Thyroid gland (tissue), 4 donors: ENCODE measurements around the gene RNGTT. TPM values are rescaled to one million over a fixed set of nuclear protein-coding genes. Genes with fewer than 3 reads are reported as not detected.

Experiments
- DNase-seq, 2 donors: peaks; one replicate each; pipeline ENCODE4 v3.0.0-alpha.2; 2019
- H3K27ac ChIP-seq, 3 donors: fragments of 200-600 bp; sonication (generic); 1 replicate in 2 of 3; 2 replicates in 1 of 3; pipeline ENCODE4 v1.5.1; 2016 to 2019; ENCODE audit warnings: mild to moderate bottlenecking in 1 of 3, moderate library complexity in 1 of 3
- H3K27me3 ChIP-seq: fragments of 200-600 bp; sonication (generic); one replicate; pipeline ENCODE4 v1.5.1; 2019
- H3K36me3 ChIP-seq, 2 donors: fragments of 200-600 bp; sonication (generic); one replicate each; pipeline ENCODE4 v1.5.1; 2016 to 2019
- H3K4me1 ChIP-seq, 2 donors: fragments of 200-600 bp; sonication (generic); one replicate each; pipeline ENCODE4 v1.5.1; 2017 to 2019
- H3K4me3 ChIP-seq, 3 donors: fragments of 200-600 bp; sonication (generic); replicated peaks in 1 of 3; 1 replicate in 2 of 3; 2 replicates in 1 of 3; pipeline ENCODE4 v1.5.1; 2016; ENCODE audit warnings: mild to moderate bottlenecking in 1 of 3
- H3K9me3 ChIP-seq: fragments of 200-600 bp; sonication (generic); one replicate; pipeline ENCODE4 v1.5.1; 2017
- POLR2A ChIP-seq, 2 donors: fragments of 450-650 bp; IDR thresholded peaks; one replicate each; pipeline ENCODE4 v1.6.1; 2017; ENCODE audit warnings: antibody characterized with exemption in 2 of 2, mild to moderate bottlenecking in 2 of 2, moderate library complexity in 1 of 2
- WGBS, 2 donors: methylation state at CpG; one replicate each; pipeline ENCODE4 v1.1.5; 2017; 5-methylcytosine and 5-hydroxymethylcytosine counted together
- intact Hi-C: fragments of 100-400 bp; cut with DNase I; formaldehyde crosslinking; loops from one replicate; pipeline ENCODE4 v1.15.1; 2023
- total RNA-seq, 4 donors: library from RNA; depleted of rRNA; stranded (reverse); fragments of >200 nt; gene quantifications; one replicate each; pipeline ENCODE4 v1.2.3, GENCODE V29; 2016
- TF ChIP-seq, protein P1 (sequence below), 6 experiments: fragments of 200-600 bp in 3 of 6; fragments of 450-650 bp in 3 of 6; sonication (generic) in 3 of 6; IDR thresholded peaks; one replicate each; pipeline ENCODE4 v1.5.1; 2016 to 2019; ENCODE audit warnings: antibody characterized with exemption in 6 of 6, mild to moderate bottlenecking in 2 of 6, inconsistent platforms in 1 of 6, moderate library complexity in 1 of 6

RNGTT gene
- total RNA-seq, 4 donors from 2014 or later = 19.1 to 31.4 (median 24.8) TPM

DNA sequence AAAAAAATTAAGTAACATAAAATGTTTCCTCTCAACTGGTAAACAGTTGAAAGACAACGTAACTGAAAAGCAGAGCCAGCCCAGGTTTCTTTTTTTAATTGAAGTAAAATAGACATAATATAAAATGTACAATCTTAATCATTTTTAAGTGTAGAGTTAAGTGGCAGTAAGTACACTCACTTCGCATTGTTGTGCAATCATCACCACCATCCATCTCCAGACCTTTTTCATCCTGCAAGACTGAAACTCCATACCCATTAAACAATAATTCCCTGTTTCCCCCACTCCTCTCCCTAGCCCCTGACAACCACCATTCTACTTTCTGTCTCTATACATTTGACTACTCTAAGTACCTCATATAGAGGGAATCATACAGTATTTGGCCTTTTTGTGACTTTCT, 395.7 kb downstream of the RNGTT start:
- no peak for DNase-seq
- TF ChIP-seq, protein P1, sequence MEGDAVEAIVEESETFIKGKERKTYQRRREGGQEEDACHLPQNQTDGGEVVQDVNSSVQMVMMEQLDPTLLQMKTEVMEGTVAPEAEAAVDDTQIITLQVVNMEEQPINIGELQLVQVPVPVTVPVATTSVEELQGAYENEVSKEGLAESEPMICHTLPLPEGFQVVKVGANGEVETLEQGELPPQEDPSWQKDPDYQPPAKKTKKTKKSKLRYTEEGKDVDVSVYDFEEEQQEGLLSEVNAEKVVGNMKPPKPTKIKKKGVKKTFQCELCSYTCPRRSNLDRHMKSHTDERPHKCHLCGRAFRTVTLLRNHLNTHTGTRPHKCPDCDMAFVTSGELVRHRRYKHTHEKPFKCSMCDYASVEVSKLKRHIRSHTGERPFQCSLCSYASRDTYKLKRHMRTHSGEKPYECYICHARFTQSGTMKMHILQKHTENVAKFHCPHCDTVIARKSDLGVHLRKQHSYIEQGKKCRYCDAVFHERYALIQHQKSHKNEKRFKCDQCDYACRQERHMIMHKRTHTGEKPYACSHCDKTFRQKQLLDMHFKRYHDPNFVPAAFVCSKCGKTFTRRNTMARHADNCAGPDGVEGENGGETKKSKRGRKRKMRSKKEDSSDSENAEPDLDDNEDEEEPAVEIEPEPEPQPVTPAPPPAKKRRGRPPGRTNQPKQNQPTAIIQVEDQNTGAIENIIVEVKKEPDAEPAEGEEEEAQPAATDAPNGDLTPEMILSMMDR (IDR thresholded peaks at IDR 0.05) = no peak
- no peak for TF ChIP-seq POLR2A (IDR thresholded peaks at IDR 0.05)
- H3K4me1 ChIP-seq = no peaks in the 10 kb centered on the region
- no peaks in the 10 kb centered on the region for H3K36me3 ChIP-seq
- WGBS, 2 donors = 67 to 71% methylated on average over 2 of the region's 2 CpGs
- H3K4me3 ChIP-seq = no peak overlapping the region
- no peaks in the 10 kb centered on the region for H3K9me3 ChIP-seq
- intact Hi-C loops = no loop called here
- no peaks in the 10 kb centered on the region for H3K27me3 ChIP-seq
- H3K27ac ChIP-seq = no peak overlapping the region

DNA sequence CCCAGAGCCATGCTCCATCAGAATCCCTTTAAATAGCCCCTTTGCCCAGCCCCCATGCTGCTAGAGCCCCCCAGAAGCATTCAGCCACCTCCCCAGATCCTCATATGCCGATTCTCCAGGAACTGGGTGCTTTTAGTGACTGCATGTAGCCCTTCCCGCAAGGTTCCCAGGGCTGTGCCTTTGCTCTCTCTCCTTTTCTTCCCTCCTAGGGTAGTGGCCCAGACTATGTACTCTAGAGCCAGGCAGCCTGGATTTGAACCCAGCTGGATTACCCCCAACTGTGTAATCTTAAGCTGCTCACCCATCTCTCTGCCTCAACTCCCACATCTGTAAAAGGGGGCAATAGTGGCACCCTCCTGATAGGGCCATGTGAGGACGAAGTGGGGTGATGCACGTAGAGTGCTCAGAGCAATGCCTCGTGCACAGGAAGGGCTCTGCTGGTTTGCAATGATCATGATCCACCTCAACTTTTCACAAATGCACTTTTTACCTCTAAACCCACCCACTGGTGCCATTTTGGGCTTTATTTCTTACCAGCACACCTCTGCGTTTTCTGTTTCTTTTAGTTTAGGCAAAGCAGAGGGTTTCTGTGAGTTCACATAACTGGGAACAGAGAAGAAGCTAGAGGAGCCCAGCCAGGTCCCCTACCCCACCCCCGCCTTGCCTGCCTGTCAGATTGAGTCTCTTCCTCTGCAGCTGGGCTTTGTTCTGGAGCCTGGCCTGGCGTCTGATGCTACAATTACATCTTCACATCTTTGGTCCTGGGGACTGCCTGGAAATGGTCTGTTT, 396.5 kb downstream of the RNGTT start:
- Histone ChIP-seq H3K36me3 (no peaks in the 10 kb centered on the region), H3K9me3 (no peaks in the 10 kb centered on the region), H3K4me3 (no peak overlapping the region), H3K27ac (no peak overlapping the region), H3K4me1 (no peaks in the 10 kb centered on the region), H3K27me3 (no peaks in the 10 kb centered on the region)
- intact Hi-C loops = no loop called here
- no peak for DNase-seq
- TF ChIP-seq POLR2A (IDR thresholded peaks at IDR 0.05) = no peak
- TF ChIP-seq, protein P1 (IDR thresholded peaks at IDR 0.05) = no peak
- WGBS, 2 donors = 73 to 77% methylated on average over 8 of the region's 8 CpGs

DNA sequence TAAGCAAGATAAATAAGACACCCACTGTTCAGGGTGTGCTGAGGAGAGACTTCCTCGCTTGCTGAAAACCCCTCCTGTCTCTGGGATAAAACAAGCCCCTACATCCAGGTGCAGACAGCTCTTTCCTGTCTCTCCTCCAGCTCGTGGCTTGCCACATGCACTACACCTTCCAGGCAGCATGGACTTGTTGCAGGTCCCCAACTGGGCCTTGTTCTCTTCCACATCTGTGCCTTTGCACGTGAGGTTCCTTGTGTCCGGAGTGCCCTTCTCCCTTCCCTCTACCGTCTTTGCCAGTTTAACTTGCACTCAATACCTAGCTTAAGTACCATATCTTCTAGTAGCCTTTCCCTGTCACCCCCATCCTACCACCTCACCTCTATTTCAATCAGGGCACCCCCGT, 397.6 kb downstream of the RNGTT start:
- intact Hi-C loops = no loop called here
- no peak overlapping the region for H3K27ac ChIP-seq
- 76 to 77% methylated on average over 6 of the region's 6 CpGs for WGBS, 2 donors
- no peaks in the 10 kb centered on the region for H3K27me3 ChIP-seq
- H3K4me1 ChIP-seq = peaks cover 0 to 4% of the 10 kb centered on the region in 2 donors
- no peak overlapping the region for H3K4me3 ChIP-seq
- H3K36me3 ChIP-seq = no peaks in the 10 kb centered on the region
- TF ChIP-seq, protein P1 (IDR thresholded peaks at IDR 0.05) = no peak
- TF ChIP-seq POLR2A (IDR thresholded peaks at IDR 0.05) = no peak
- no peaks in the 10 kb centered on the region for H3K9me3 ChIP-seq
- no peak for DNase-seq

DNA sequence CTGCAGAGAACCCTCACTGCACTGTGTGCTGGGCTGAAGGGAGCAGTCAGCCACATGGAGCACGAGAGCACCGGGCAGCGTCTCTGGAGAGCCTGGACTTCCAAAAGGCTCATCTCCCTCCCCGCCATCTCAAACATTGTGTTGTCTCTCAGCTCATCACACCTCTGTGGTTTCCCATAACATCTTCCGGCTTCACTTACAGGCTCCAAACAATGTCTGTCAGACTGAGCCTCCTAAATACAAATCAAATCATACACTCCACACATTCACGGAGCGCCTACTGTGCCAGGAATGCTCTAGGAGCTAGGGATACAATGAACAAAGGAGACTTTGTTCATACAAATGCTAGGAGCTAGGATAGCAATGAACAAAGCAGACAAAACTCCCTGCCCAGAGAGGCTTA, 398.0 kb downstream of the RNGTT start:
- no peak for TF ChIP-seq POLR2A (IDR thresholded peaks at IDR 0.05)
- TF ChIP-seq, protein P1 (IDR thresholded peaks at IDR 0.05) = no peak
- Histone ChIP-seq H3K27me3 (no peaks in the 10 kb centered on the region), H3K4me3 (no peak overlapping the region), H3K27ac (no peak overlapping the region), H3K36me3 (no peaks in the 10 kb centered on the region), H3K4me1 (peaks cover 0 to 4% of the 10 kb centered on the region in 2 donors), H3K9me3 (no peaks in the 10 kb centered on the region)
- intact Hi-C loops = no loop called here
- 76 to 82% methylated on average over 7 of the region's 7 CpGs for WGBS, 2 donors
- no peak for DNase-seq

DNA sequence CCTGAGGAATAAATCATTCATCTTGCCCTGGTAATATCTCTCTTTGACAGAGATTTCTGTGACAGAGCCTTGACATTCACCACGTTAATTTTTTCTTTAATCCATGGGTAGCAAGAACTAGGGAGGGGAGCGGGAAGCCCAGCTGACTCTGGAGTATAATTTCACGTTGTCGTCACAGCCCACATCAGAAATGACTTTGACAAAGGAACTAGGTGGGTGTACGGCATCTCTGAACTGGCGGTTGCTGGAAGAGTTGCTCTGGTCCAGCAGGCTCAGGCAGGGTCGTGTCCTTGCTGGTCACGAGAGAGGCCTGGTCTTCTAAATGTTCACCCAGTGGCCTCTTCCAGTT, 400.2 kb downstream of the RNGTT start:
- no peak for DNase-seq
- intact Hi-C loops = no loop called here
- H3K9me3 ChIP-seq = no peaks in the 10 kb centered on the region
- no peaks in the 10 kb centered on the region for H3K27me3 ChIP-seq
- no peaks in the 10 kb centered on the region for H3K36me3 ChIP-seq
- H3K27ac ChIP-seq = no peak overlapping the region
- no peak overlapping the region for H3K4me3 ChIP-seq
- TF ChIP-seq POLR2A (IDR thresholded peaks at IDR 0.05) = no peak
- TF ChIP-seq, protein P1 (IDR thresholded peaks at IDR 0.05) = no peak
- WGBS, 2 donors = 91 to 93% methylated on average over 8 of the region's 8 CpGs
- H3K4me1 ChIP-seq = peaks cover 0 to 4% of the 10 kb centered on the region in 2 donors
